DMS153 (cell line): Measurements from ENCODE around the gene YDJC.
"Not testable (repeated sequence)": the region's sequence is repeated elsewhere in the genome, so short reads cannot be mapped to it uniquely, and the experiment has no call there.

Experiments used
- DNase-seq: peaks from one replicate; lab custom pipeline; 2025; lab: John Stamatoyannopoulos, UW

The YDJC gene

DNA sequence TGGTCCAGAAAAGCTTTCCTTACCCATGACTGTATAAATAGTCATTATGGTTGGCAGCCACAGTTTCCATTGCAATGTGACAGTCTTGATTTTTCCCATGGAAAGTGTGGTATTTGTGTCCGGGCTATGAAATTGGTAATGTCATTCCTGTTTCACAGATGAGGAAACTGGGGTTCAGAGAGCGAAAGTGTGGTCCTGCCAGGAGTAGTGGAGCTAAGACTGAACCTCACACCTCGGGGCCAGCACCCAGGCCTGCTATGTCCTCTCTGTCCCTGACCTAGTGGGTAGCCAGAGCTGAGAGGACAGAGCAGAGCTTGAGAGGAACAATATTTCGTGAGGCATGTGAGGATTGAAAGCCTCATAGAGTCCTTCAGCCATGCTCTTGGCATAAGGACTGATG lies 1.2 kb upstream of the YDJC start:
- DNase-seq, result no peak

DNA sequence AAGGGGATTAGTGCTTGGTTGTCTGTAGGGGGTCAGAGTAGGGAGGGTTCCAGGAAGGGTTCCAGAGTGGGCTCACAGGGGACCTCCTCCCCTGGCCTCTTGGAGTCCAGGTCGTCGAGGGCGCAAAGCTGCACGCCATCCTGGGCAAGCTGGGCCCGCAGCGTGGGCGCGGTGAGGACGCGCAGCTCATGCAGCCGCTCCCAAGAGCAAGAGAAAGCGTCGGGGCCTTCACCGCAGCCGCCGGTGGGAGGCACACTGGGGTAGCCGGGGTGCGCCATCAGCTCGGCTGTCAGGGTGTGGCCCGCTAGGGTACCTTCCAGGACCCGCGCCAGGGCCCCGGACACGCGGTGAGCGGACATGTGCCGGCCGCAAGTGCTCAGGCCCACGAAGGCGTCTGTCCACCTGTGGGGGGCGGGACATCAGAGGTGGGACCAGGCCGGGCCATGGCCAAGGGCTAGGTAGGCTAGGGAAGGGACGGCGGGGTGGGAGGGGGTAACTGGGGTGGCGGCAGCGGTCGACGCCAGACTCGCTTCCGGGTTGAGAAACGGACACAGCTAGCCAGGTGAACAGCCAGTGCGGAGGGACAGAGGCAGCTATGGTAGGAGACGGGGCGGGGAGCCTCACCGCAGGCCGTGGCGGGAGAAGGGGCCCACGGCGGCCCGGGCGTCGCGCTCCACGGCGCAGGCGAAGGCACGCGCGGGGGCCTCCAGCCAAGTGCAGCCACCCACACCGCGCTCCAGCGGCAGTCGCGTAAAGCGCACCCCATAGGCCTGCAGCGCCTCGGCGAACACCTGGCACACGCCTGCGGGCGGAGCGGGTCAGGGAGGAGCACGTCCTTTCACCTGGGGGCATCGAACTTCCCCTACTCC lies 1.2 kb downstream of the YDJC start:
- no peak for DNase-seq

DNA sequence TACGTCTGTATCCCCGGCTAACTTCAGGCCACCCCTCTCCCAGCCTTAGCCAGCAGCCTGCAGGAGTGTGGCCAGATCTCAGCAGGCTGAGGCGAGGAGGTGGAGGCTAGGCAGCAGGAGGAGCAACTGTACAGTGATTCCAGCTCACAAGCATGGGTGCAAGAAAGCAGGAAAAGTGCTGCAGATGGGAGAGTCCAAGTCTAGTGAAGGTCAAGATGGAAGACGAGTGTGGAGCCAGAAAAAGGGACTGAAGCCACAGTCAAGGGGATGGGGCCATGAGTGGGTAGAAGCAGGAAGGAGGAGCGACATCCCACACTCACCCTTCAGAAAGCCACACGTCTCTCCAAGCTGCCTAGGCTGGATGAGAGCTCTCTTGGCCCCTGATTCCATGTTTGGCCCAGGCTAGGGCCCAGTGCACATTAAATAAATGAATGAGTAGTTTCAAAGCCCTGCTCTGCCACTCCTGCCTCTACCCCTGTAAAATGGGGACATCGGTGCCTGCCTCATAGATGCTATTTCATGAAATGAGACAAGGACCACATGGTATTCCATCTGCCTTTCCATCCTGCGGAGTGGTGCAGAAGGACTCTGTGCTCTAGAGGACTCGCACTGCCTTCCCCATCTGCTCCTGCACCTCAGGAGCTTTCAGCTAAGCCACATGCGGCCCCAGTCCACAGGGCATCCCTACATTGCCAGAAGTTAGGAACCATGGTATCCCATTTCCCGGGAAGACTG lies 2.9 kb downstream of the YDJC start:
- DNase-seq, result no peak

DNA sequence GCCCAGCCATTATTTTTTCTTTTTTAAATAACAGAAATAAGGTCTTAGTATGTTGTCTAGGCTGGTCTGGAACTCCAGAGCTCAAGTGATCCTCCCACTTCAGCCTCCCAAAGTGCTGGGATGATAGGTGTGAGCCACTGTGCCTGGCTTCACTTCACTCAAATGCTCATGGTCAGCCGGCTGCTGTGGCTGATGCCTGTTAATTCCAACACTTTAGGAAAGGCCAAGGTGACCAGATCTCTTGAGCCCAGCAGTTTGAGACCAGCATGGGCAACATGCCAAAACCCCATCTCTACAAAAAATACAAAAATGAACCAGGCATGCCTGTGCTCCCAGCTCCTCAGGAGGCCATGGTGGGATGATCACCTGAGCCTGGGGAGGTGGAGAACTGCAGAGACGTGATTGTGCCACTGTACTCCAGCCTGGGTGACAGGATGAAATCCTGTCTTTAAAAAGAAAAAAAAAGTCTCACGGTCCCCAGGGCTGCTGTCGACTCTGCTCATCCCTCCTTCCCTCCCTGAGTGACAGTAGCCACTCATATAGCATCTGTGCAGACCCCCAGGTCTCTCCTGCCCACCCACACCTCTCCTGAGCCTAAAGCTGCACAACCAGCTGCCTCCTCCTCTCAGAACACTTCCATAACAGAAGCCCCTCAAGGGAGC lies 3.6 kb downstream of the YDJC start:
- no peak for DNase-seq

DNA sequence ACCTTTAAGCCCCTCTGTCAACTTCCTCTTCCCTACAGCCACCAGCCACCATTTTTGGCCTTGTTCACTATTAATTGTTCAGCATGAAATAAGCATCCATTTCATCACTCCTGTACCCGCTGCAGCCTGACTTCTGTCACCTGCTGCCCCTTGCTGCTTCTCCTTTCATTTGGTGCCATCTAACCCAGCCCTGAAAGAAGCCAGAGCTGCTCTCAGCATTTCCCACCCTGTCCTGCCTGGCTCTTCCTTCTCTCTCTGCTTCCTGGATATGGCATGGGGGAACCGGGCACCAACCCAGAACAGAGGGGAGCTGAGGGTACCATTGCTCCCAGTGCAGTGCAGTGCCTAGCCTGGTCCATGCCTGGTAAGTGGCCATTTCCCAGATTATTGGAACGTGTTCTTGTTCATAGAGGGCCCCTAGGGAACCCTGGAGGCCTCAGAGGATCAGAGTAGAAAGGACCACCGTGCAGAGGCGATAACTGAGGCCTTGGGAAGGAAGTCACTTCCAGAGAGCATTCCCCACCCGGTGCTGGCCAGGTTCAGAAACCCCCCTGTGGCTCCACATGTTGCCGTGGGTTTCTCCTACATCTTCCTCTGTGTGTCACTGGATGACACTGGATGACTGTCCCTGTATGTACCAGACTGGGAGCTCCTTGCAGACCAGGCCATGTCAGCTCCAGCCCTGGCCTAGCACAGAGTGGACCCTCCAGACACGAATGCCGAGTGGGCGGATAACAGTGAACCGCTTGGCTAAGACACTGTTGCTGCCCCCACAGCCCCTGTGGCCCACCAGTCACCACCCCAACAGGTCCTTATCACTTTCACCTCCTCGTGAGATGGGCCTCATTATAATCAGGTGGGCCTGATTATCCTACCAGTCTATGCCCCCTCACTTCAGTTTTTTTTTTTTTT lies 4.7 kb downstream of the YDJC start:
- no peak for DNase-seq

DNA sequence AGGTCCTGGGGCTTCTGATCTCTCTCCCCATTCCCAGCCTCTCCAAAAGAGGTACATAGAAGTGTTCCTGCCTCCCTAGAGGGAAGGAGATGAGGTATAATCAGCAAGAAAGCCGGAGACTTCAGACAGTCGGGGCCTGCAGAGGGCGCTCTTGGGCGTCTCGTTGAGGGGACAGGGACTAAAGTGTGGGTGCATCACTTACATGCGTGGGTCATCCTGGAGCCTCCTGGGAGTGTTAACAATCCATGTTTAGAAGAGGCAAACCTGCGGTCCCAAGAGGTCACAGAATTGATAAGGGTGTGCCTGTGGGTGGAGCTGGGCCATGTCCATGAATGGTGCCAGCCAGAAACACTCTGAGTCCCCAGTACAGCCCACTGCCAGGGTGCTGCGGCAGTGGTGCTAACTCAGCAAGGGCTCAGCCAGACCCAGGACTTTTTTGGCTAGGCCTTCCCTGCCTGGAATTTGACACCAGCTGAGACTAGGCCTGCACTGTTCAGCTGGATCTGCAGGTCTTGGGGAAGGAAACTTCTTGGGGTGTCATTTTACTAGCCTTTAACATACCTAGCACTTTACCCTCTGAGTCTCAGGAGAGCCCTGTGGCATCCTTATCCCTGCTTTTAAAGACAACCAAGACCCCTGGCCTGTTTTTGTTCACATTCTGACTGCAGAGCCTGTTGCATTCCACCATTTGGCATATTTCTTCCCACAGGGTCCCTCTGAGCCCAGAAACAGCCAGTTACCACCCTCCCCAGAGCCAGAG lies 5.5 kb downstream of the YDJC start:
- DNase-seq, result no peak

DNA sequence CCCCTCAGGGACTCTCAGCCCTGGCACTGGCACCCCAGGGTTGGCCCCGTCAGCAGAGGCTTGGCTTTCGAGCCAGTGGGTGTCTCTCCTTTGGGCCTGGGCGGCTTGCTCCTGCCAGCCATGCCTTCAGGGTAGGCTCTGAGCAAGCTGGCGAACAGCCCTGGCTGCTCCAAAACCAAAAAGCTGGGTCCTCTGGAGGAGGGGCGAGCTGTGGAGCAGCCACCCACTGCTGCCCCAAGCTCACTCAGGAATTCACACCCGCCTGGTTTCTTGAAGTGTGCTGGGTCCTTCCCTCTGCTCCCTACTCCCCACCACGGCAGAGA lies 6.2 kb downstream of the YDJC start:
- no peak for DNase-seq

DNA sequence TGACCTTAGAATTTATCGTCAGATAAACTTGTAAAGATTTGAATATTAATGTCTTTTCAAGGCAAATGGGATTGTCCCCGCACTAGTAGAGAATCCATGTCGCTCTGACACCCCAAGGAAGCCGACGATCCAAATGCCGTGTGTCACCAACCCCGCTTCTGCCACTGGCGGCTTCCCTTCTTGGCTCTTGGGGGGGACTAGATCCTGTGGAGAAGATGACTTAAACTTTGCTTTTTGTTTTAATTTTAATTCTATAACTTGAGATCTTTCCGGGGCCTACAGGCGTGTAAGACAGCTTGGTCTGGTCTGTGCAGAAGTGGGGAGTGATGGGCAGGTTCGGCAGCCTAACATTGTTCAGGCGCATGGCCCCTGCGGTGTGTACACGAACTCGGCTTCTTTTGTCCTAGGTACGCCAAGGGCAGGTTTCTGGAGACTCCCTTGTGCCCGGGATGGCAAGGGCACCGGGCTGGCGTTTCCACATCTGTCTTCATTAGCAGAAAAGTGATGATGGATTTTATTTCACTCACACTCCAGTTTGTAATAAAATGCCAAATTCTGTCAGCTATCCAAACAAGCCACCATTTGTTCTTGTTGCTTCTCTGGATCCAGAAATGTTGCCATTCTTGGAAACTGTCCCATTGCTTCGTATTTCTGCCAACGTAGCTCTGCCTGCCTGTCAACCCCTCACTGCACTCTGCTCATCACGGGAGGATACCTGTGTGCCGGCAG lies 6.7 kb downstream of the YDJC start:
- no peak for DNase-seq

DNA sequence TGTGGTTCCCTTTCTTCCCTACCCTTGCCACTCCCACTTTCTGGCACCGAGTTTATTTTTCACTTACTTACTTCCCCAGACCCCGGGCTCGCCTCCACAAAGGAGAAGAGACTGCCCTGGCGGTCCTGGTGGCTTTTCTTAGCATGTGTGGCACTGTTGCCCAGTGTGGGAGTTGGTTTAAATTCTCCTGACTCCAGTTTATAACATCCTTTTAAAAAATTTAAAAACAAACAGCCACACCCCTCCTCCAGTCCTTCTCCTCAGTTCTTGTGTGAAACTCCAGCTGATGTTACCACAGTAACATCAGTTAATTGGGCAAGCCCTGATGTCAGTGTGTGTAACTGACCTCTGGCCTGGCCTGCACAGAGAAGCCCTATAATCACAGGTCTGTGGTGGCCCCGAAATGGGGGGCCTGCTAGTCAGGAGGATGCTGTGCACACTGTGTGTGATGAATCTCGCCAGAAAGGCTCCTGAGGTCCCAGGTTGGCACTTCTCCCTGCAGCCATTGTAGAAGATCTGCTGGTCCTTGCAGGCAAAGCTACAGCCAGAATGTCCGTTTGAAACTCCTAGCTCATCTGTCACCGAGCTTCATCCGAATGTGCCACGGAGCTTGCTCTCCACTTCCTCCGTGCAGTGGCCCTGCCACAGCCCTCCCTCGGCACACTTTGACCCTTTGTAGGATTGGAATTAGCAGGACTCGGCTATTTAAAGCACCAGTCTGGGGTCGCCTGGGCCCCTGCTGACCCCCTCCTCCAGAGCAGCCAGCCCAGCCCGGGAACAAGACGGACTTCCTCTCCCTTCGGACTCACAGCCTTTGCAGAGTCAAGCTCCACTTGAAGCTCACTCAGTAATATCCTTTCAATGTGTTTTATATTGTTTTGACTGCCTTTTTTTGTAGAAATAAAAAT lies 7.6 kb downstream of the YDJC start:
- no peak for DNase-seq

DNA sequence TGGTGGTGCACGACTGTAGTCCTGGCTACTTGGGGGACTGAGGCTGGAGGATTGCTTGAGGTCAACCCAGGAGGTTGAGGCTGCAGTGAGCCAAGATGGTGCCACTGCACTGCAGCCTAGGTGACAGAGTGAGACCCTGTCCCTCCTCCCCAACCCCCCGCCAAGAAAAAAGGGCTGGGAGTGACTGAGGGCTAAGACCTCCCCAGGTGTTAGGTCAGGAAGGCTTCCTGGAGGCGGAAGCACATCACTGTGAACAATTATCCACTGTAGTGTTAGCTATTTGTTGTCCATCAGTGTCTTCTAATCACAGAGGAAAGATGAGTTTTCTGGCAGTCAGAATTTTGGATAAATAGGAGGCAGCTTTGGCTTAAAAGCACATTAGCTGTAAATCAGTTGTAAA lies 8.8 kb downstream of the YDJC start:
- DNase-seq, result no peak

DNA sequence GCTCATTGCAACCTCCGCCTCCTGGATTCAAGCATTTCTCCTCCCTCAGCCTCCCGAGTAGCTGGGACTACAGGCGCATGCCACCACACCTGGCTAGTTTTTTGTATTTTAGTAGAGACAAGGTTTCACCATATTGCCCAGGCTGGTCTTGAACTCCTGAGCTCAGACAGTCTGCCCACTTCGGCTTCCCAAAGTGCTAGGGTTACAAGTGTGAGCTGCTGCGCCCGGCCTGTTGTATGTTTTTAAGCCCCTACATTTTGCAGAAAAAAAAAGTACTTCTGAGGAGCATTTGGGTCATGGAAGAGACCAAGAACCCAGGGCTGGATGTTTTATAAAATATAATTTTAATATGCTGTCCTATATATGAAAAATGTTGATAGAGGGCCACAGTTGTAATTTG lies 12.5 kb downstream of the YDJC start:
- DNase-seq, result not testable (repeated sequence)

DNA sequence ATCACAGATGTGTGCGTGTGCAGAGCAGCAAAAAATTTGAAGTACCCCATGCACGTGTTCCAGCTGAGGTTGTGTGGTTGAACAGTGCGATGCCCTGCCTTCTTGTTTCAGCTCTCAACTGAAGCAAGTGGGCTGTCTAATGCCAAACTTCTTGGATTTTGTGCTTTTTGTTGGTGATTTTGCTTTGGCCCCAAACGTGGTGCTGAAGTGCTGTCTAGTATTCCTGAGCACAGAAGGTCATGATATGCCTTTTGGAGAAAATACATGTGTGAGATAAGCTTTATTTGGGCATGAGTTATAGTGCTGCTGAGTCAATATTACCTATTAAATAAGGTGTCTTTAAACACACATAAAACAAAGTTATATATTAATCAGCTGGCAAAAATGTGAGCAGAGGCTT lies 14.1 kb downstream of the YDJC start:
- no peak for DNase-seq

DNA sequence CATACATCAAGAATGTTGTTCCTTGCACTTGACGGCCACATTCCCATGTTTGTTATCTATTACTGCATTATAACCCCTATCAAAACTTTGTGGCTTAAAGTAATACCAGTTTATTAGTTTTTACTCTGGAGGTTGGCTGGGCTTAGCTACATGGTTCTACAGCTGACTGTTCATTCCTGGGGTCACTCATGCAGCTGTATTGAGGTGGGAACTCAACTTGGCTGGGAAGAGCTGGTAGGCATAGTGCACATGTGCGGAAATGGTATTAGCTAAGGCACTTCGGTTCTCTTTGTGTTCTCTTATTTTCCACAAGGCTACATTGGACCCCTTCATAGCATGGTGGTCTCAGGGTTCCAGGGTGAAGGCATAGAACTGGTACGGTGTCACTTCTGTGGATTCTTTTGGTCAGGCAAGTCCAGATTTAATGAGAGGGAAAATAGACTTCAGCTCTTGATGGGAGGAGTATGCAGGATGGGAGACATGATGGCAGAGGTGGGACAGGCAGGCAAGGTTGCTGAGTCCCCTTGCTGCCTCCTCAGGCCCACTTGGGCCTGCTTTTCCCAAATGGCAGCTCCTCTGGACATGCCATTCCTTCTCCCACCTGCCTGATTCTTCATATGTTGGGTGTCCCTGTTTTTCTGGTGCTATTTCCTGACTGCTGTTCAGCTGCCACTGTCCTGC lies 16.1 kb downstream of the YDJC start:
- DNase-seq, result no peak

DNA sequence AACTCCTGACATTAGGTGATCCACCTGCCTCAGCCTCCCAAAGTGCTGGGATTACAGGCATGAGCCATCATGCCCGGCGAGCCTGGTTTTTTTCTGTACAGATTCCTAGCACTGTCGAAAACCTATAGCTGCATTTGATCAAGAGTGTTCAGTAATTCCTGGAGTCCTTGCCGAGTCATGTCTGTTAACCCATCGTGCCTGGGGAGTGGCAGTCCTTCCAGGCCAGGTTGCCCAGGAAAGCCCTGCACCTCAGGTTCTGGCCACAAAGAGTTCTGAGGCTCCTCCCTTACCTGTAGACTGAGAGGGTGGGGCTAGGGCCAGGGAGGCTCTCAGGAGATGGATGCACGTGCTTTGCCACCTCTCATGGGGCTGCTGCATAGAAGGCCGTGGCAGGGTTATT lies 17.0 kb downstream of the YDJC start:
- no peak for DNase-seq

DNA sequence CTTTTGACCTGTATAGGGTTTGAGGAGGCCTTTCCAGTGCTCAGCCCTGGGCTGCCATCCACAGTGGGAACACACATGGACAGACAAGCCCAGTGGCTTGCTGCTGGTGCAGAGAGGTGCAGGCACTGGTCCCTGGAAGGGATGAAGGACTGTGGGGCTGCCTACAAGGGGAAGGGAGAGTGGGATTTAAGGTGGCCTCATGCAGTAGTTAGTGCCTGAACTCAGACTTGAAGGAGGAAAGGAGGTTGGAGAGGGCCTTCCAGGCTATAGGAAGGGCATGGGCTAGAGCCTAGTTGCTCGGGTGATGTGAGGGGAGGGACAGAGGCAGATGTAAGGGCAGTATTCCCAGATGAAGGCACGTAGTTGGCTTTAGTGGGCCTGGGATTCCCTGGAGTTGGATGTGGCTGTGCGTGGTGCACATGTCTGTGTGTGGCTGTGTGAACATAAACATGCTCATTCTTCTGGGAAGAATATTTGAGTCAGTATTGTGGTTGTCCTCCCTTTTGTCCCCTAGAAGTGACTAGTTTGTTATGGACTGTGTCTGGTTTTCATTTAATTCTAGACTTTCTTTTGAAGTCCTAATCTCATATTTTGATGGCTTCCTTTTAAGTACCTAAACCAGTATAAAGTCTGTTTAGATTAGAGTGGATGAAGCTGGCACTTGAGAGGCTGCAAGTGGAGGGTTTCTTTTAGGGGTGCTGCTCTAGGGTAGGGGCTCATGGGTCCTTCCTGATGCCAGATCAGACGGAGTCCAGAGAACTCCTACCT lies 18.4 kb downstream of the YDJC start:
- no peak for DNase-seq

DNA sequence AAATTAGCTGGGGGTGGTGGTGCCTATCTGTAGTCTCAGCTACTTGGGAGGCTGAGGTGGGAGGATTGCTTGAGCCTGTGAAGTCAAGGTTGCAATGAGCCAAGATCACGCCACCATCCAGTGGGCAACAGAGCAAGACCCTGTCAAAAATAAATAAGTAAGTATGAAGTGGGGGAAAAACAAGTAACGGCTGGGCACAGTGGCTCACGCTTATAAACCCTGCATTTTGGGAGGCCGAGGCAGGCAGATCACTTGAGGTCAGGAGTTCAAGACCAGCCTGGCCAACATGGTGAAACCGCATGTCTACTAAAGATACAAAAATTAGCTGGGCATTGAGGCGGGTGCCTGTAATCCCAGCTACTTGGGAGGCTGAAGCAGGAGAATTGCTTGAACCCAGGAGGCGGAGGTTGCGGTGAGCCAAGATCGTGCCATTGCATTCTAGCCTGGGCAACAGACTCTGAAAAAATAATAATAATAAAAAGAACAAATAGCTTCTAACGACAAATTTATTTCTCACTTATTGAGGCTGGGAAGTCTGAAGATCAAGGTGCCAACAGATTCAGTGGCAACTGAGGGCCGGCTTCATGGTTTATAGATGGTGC lies 20.2 kb downstream of the YDJC start:
- DNase-seq, result not testable (repeated sequence)

DNA sequence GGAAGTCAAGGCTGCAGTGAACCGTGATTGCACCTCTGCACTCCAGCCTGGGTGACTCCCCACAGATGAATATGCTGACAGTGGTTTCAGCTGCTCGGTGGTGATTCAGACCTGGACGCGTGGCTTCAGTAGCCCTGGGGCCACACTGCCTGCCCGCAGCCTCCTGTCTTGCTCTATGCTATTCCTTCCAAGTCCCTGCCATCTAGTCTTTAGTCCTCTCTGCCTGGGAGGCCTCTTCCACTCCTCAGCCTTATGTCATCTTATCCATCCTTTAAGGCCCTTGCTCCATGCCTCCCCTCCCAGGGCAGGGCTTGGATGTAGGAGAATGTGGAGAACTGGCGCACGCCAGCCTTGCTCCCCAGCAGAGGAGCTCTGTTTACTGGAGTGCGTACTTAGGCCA lies 23.0 kb downstream of the YDJC start:
- no peak for DNase-seq
